NCI-H82 treated with DMSO at 0.1 percent for 48 hours (cell line): ENCODE results near the gene LRRC75A.
A peak's percentile ranks its signal among the peaks of the same experiment; 100 is the strongest.

ENCODE experiments used
- DNase-seq: peaks from one replicate; lab custom pipeline; 2025; ENCODE audit not compliant: unreplicated experiment; lab: John Stamatoyannopoulos, UW

Gene LRRC75A

GRCh38 chr17:16494059-16494458 is 2.1 kb upstream of the LRRC75A start:
- DNase-seq = no peak

GRCh38 chr17:16493531-16494046 is 1.6 kb upstream of the LRRC75A start:
- DNase-seq = no peak

- DNase-seq = no peak
These were observed 879 bp upstream of the LRRC75A start for GRCh38 chr17:16492613-16493530.

DNA sequence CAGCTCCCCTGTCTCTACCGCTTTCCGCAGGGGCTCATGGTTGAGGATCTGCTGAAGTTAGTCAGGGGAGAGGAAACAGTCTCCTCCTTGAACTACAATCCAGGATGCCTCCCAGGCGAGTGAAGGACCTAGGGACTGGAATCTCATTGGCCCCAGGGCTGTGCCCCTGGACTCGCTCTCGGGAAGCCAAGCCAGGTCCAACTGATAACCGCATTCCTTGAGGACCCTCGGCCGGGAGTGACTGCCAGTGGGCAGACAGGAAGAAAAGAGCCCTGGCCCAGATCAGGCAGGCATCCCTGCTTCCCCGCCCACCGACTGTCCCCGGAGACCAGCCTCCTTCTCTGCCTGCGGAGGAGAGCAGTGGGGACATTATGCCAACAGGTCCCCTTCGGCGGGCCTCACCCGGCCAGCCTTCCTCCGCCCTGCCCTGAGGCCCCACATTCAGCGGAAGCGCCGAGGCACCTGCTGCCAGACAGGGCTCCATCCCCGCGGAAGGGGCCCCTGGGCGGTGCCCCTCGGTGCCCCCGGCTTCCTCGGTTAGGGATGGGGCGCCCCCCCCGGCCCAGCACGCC is 776 bp downstream of the LRRC75A start:
- DNase-seq = no peak

DNA sequence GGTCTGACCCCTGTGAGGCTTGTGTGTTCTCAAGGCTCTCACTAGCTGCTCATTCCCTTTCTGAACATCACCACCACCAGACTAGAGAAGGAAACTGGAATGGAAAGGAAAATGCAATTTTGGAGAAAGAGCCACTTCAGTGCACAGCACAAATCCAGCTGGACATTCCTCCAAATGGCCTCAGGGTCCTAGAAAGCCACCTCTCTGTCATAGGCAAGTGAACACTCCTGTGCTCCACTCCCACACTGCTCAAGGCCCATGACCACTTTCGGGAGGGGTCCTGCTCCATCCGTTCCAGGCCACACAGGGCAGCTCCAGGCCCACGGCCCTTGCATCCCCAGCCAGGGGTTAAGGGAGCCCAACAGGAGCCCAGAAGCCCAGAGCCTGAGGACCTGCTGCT is 2.6 kb downstream of the LRRC75A start:
- DNase-seq = no peak

GRCh38 chr17:16488968-16489337 is 3.0 kb downstream of the LRRC75A start:
- no peak for DNase-seq

- DNase-seq = peak; percentile 37
These were observed 3.6 kb downstream of the LRRC75A start for GRCh38 chr17:16488186-16488967.

GRCh38 chr17:16486373-16487250 is 5.4 kb downstream of the LRRC75A start:
- no peak for DNase-seq

- no peak for DNase-seq
These were observed 7.4 kb downstream of the LRRC75A start for GRCh38 chr17:16484445-16485175.

DNA sequence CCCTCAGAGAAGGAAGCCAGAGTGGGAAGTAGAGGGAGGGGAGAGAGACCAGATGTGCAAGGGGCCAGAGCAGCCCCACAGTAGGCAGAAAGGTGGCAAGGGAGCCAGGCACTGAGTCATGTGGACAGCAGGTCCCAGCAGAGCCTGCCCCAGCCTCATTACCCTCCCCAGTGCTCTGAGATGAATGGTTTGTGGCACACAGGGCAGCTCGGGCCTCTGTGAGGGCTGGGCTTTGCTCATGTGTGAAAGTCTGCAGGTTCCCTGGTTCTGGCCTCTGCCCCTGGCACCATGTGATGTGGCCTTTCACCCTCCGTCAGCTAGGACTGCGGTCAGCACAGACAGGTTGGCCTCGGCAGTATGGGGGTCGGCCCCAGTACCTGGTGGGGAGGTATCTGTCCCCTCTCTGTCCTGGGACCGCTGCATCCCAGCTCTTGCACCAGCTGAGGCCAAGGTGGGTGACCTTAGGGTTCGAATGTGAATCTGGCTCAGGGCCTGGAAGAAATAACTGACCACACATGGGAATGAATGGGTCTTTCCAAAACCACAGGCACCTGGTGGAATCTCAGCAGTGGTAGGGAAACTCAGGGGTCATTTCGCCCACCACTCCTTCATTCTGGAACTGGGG is 8.9 kb downstream of the LRRC75A start:
- no peak for DNase-seq

- no peak for DNase-seq
These were observed 9.7 kb downstream of the LRRC75A start for GRCh38 chr17:16482253-16482652.

DNA sequence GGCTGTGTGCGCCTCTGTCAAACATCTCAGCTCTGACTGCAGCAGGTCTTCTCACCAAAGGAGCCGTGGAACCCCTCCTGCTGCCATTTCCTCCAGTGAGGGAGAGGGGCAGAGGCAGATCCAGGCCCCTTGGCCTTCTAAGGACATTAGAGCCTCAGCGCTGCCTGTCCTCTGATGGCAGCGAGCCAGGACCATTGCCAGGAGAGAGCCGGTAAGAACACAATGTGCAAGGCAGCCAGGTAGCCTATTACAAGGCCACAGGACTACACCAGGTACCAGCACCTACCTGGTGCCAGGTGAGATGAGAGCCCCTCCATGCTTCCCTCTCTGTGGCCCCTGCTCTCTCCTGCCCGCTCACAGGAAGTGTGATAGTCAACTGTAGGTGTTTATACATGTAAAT is 11.0 kb downstream of the LRRC75A start:
- DNase-seq = no peak

DNA sequence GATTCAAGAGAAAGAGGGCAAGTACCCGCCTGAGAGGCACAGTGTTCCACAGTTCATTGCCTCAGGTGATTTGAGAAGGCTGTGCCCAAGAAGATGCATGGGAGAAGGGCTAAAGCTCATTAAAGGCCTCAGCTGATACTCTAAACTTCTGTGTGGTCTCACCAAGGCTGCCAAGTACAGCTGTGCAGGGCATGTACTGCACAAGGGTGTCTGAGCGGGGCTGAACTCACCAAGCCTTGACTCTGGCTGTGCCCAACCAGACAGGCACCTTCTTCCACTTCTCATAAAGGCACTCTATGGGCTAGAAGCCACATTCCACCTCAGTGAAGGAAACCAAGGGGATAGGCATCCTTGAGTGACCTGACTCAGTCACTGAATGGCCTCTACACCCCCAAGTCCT is 12.7 kb downstream of the LRRC75A start:
- no peak for DNase-seq

- no peak for DNase-seq
These were observed 13.3 kb downstream of the LRRC75A start for GRCh38 chr17:16478649-16479048.

DNA sequence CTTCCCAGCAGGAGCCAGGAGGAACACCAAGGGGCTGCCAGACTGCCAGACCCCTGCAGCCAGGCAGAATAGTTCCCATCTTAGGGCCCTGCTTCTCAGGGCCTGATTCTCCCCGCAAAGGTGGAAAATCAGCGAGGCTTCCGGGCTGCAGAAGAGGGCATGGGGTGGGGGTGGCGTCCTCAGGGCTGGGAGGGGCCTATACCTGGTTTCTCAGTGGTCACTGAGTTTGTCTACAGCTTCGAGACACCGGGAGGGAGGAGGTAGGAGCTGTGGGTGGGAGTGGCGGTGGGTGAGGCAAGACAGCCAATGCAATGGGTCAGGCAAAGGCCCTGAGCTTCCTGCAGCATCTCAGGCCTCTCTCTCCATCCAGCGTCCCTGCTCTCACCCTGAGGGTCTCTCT is 14.3 kb downstream of the LRRC75A start:
- no peak for DNase-seq

GRCh38 chr17:16477255-16477654 is 14.7 kb downstream of the LRRC75A start:
- no peak for DNase-seq

GRCh38 chr17:16475179-16475704 is 16.8 kb downstream of the LRRC75A start:
- no peak for DNase-seq

GRCh38 chr17:16474012-16474725 is 17.8 kb downstream of the LRRC75A start:
- DNase-seq = no peak
